ENCODE results near the gene TTLL13.

DNA sequence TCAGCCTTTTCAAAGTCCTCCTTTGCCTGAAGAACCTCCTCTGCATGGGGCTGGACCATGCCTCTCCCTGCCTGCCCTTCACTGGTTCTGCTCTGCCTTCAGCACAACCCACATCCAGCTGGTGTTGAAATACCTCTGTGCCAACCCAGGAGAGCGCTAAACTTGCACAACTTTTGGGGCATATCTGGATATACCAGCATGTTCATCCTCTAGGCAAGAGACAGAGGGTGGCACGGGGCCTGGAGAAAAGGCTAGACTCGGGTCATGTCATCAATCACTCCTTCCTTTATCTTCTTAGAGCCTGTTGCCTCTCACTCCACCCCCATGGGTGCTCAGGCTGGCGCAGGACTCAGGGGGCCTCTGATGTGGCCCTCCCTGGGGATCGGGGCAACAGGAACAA is 43.5 kb upstream of the TTLL13 start:
- no peak for TF ChIP-seq JUN (IDR thresholded peaks at IDR 0.05; ENCODE audit: low read depth, low read length)
- no peak for TF ChIP-seq KDM5A (IDR thresholded peaks at IDR 0.05; ENCODE audit: low read length)
- TF ChIP-seq BRCA1 (IDR thresholded peaks at IDR 0.05; ENCODE audit: low read depth, low read length), result no peak
- TF ChIP-seq, protein P1, sequence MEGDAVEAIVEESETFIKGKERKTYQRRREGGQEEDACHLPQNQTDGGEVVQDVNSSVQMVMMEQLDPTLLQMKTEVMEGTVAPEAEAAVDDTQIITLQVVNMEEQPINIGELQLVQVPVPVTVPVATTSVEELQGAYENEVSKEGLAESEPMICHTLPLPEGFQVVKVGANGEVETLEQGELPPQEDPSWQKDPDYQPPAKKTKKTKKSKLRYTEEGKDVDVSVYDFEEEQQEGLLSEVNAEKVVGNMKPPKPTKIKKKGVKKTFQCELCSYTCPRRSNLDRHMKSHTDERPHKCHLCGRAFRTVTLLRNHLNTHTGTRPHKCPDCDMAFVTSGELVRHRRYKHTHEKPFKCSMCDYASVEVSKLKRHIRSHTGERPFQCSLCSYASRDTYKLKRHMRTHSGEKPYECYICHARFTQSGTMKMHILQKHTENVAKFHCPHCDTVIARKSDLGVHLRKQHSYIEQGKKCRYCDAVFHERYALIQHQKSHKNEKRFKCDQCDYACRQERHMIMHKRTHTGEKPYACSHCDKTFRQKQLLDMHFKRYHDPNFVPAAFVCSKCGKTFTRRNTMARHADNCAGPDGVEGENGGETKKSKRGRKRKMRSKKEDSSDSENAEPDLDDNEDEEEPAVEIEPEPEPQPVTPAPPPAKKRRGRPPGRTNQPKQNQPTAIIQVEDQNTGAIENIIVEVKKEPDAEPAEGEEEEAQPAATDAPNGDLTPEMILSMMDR (IDR thresholded peaks at IDR 0.05; ENCODE audit: control extremely low read depth in 1 of 3, insufficient read depth in 1 of 3, low read depth in 1 of 3, low read length in 3 of 3), result no peak
- no peak for TF ChIP-seq POLR2A (IDR thresholded peaks at IDR 0.05; ENCODE audit: control extremely low read depth in 1 of 2, low read depth in 2 of 2, low read length in 2 of 2)
- TF ChIP-seq USF2 (IDR thresholded peaks at IDR 0.05; ENCODE audit: low read length), result no peak
- TF ChIP-seq CEBPB (IDR thresholded peaks at IDR 0.05; ENCODE audit: low read depth, low read length), result no peak
- TF ChIP-seq ATF2 (IDR thresholded peaks at IDR 0.05; ENCODE audit: low read length), result no peak
- TF ChIP-seq RBBP5 (IDR thresholded peaks at IDR 0.05; ENCODE audit: borderline replicate concordance, low read depth, low read length), result no peak
- no peak for TF ChIP-seq SIRT6 (IDR thresholded peaks at IDR 0.05; ENCODE audit: low read length)
- no peak for TF ChIP-seq RAD21 (IDR thresholded peaks at IDR 0.05 in 1 of 2, conservative IDR thresholded peaks at IDR 0.05 in 1 of 2; ENCODE audit: low read depth in 2 of 2, low read length in 2 of 2)
